ENCODE data around the gene SPATA20.

GRCh38 chr17:50560185-50560824 is 13.3 kb downstream of the SPATA20 start, which contains the start of gene CACNA1G:
- TF ChIP-seq JUND (IDR thresholded peaks at IDR 0.05) (no peak), RAD21 (IDR thresholded peaks at IDR 0.05) (no peak), ZBTB33 (IDR thresholded peaks at IDR 0.05) (no peak)
- TF ChIP-seq, protein P1, sequence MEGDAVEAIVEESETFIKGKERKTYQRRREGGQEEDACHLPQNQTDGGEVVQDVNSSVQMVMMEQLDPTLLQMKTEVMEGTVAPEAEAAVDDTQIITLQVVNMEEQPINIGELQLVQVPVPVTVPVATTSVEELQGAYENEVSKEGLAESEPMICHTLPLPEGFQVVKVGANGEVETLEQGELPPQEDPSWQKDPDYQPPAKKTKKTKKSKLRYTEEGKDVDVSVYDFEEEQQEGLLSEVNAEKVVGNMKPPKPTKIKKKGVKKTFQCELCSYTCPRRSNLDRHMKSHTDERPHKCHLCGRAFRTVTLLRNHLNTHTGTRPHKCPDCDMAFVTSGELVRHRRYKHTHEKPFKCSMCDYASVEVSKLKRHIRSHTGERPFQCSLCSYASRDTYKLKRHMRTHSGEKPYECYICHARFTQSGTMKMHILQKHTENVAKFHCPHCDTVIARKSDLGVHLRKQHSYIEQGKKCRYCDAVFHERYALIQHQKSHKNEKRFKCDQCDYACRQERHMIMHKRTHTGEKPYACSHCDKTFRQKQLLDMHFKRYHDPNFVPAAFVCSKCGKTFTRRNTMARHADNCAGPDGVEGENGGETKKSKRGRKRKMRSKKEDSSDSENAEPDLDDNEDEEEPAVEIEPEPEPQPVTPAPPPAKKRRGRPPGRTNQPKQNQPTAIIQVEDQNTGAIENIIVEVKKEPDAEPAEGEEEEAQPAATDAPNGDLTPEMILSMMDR (IDR thresholded peaks at IDR 0.05; ENCODE audit: low read depth, low read length, missing input control), result no peak
- TF ChIP-seq, protein P2, sequence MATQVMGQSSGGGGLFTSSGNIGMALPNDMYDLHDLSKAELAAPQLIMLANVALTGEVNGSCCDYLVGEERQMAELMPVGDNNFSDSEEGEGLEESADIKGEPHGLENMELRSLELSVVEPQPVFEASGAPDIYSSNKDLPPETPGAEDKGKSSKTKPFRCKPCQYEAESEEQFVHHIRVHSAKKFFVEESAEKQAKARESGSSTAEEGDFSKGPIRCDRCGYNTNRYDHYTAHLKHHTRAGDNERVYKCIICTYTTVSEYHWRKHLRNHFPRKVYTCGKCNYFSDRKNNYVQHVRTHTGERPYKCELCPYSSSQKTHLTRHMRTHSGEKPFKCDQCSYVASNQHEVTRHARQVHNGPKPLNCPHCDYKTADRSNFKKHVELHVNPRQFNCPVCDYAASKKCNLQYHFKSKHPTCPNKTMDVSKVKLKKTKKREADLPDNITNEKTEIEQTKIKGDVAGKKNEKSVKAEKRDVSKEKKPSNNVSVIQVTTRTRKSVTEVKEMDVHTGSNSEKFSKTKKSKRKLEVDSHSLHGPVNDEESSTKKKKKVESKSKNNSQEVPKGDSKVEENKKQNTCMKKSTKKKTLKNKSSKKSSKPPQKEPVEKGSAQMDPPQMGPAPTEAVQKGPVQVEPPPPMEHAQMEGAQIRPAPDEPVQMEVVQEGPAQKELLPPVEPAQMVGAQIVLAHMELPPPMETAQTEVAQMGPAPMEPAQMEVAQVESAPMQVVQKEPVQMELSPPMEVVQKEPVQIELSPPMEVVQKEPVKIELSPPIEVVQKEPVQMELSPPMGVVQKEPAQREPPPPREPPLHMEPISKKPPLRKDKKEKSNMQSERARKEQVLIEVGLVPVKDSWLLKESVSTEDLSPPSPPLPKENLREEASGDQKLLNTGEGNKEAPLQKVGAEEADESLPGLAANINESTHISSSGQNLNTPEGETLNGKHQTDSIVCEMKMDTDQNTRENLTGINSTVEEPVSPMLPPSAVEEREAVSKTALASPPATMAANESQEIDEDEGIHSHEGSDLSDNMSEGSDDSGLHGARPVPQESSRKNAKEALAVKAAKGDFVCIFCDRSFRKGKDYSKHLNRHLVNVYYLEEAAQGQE (IDR thresholded peaks at IDR 0.05), result no peak
